Activated CD4-positive, alpha-beta T cell treated with anti-CD3 and anti-CD28 coated beads, Interleukin-2, amount 10 ng/mL, durations not matched to agents 7 days and 5 days (primary cell): ENCODE results near the gene CWC27. TPM values are rescaled to one million over a fixed set of nuclear protein-coding genes. Genes with fewer than 3 reads are reported as not detected.

Experiments used
- CTCF ChIA-PET: fragments of 350-600 bp; sonication (Branson Sonifier 250); formaldehyde crosslinking; loops from one replicate; lab custom pipeline; 2021; ENCODE audit warnings: antibody characterized with exemption; lab: Charles Lee
- POLR2A ChIA-PET: fragments of 350-600 bp; sonication (Branson Sonifier 250); formaldehyde crosslinking; loops from one replicate; lab custom pipeline; 2021; ENCODE audit warnings: antibody characterized with exemption; lab: Charles Lee
- DNase-seq: peaks from one replicate; pipeline ENCODE4 v3.0.0-alpha.2; 2020
- H3K27ac Mint-ChIP-seq: one replicate; pipeline ENCODE4 v1.8.0; 2021; ENCODE audit warnings: mild to moderate bottlenecking, moderate library complexity, mixed read lengths
- H3K27me3 Mint-ChIP-seq: one replicate; pipeline ENCODE4 v1.8.0; 2021; ENCODE audit warnings: mixed read lengths
- H3K36me3 Mint-ChIP-seq: one replicate; pipeline ENCODE4 v1.8.0; 2021; ENCODE audit warnings: low read depth, mixed read lengths
- H3K4me1 Mint-ChIP-seq: one replicate; pipeline ENCODE4 v1.8.0; 2021; ENCODE audit warnings: mixed read lengths
- H3K4me3 Mint-ChIP-seq: one replicate; pipeline ENCODE4 v1.8.0; 2021; ENCODE audit warnings: mild to moderate bottlenecking, moderate library complexity, mixed read lengths
- H3K9me3 Mint-ChIP-seq: one replicate; pipeline ENCODE4 v1.8.0; 2021; ENCODE audit warnings: mixed read lengths
- total RNA-seq, 2 experiments: library from RNA; stranded (reverse); gene quantifications; one replicate each; pipeline ENCODE4 v1.2.3, GENCODE V29; 2021

CWC27 gene
- total RNA-seq, 2 experiments from 2014 or later: 21.3 to 22.8 TPM

- Mint-ChIP-seq H3K27ac (no peak overlapping the region), H3K27me3 (peaks cover 19% of the 10 kb centered on the region), H3K9me3 (no peaks in the 10 kb centered on the region), H3K36me3 (no peaks in the 10 kb centered on the region), H3K4me3 (no peak overlapping the region), H3K4me1 (no peaks in the 10 kb centered on the region)
- POLR2A ChIA-PET: no interaction called here
- CTCF ChIA-PET: no interaction called here
- DNase-seq: no peak
Measured at GRCh38 chr5:65065001-65065511, 296.3 kb downstream of the CWC27 start.

DNA sequence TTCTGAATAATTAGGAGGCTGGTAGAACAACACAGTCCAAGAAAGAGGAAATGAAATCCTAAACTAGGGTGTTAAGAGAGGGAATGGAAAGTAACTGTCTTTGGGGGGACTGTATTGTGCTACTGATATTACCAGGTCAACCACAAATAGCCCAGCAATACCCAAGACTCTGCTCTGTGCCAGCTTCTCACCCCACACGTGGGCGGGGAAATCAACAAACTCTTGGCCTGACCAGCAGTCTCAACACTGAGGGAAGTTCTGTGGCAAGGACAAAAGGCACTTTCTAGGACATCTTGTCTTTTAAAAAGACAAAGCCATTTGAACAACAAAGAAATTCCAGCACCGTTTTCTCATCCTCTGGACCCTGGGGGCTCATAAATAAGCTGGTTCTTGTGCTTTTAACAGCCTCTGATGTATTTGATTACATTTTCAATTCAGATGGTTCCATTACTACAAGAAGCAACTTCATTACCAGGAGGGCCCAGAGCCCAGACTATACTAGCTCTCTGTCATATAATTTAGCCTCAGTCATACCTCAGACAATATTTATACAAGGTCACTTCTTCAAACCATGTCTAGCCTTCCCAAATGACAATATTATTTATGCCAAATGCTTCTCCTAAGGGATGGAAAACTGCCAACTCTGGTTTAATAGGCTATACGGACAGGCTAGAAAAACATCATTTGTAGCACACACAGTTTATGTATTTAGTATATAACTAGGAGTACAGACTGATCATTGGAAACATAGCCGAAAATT lies 297.8 kb downstream of the CWC27 start:
- H3K27ac Mint-ChIP-seq: no peak overlapping the region
- CTCF ChIA-PET: no interaction called here

DNA sequence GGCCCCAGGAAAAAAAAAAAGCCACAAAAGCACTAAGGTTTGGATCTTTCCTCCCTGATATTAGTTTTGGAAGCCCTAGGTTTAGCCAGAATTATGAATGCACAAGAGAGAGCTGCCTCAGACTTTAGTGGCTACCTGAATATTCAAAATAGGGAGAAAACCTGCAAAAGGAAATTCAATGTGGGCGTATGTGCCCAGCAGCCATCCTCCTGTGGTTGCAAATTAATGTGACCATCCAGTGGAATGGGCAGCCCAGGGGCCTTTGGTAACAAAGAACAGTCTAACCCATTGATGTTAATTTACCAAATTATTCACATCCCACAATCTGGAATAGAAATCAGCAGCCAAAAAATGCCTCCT lies 298.4 kb downstream of the CWC27 start:
- Mint-ChIP-seq H3K36me3 (no peaks in the 10 kb centered on the region), H3K4me1 (no peaks in the 10 kb centered on the region), H3K27ac (no peak overlapping the region), H3K4me3 (no peak overlapping the region), H3K27me3 (peaks cover 19% of the 10 kb centered on the region), H3K9me3 (no peaks in the 10 kb centered on the region)
- no peak for DNase-seq
- ChIA-PET CTCF (no interaction called here), POLR2A (no interaction called here)

More for the DNA sequence above, 297.8 kb downstream of the CWC27 start:
- DNase-seq: no peak
- H3K4me1 Mint-ChIP-seq: no peaks in the 10 kb centered on the region
- POLR2A ChIA-PET: no interaction called here
- no peaks in the 10 kb centered on the region for H3K36me3 Mint-ChIP-seq
- H3K9me3 Mint-ChIP-seq: no peaks in the 10 kb centered on the region
- no peak overlapping the region for H3K4me3 Mint-ChIP-seq
- H3K27me3 Mint-ChIP-seq: peaks cover 19% of the 10 kb centered on the region

Other genes starting within 250 kb of the CWC27 start
- gene SHISAL2B, start 78.4 kb upstream of the CWC27 start, total RNA-seq: not detected
- 10 to 100 TPM; 21.8 to 25.8 TPM for gene SREK1IP1, start 239 bp upstream of the CWC27 start, total RNA-seq